Upper lobe of right lung (tissue), 1 donor: ENCODE data around the gene DIPK1B. TPM values are rescaled to one million over a fixed set of nuclear protein-coding genes. Genes with fewer than 3 reads are reported as not detected.
A peak's percentile ranks its signal among the peaks of the same experiment; 100 is the strongest.

Experiments used
- ATAC-seq: fragments of 200-7000 bp; cut with Tn5 transposase; one replicate; pipeline ENCODE4 v1.9.1; 2020; ENCODE audit warnings: mild to moderate bottlenecking, moderate library complexity
- DNase-seq: peaks from one replicate; pipeline ENCODE4 v3.0.0-alpha.2; 2020
- H3K27ac ChIP-seq: fragments of 200-600 bp; one replicate; pipeline ENCODE4 v1.8.0; 2022
- H3K27me3 ChIP-seq: fragments of 200-600 bp; one replicate; pipeline ENCODE4 v1.8.0; 2022; ENCODE audit warnings: mild to moderate bottlenecking
- H3K36me3 ChIP-seq: fragments of 200-600 bp; one replicate; pipeline ENCODE4 v1.8.0; 2022
- H3K4me1 ChIP-seq: fragments of 200-600 bp; one replicate; pipeline ENCODE4 v1.8.0; 2022
- H3K4me3 ChIP-seq: fragments of 200-600 bp; one replicate; pipeline ENCODE4 v1.8.0; 2022; ENCODE audit warnings: mild to moderate bottlenecking
- H3K9me3 ChIP-seq: fragments of 200-600 bp; one replicate; pipeline ENCODE4 v1.8.0; 2022
- CTCF ChIP-seq: fragments of 200-600 bp; IDR thresholded peaks from one replicate; pipeline ENCODE4 v1.8.0; 2022; ENCODE audit warnings: antibody characterized with exemption
- intact Hi-C: fragments of 100-400 bp; cut with DNase I; formaldehyde crosslinking; loops from one replicate; pipeline ENCODE4 v1.11.0; 2022
- total RNA-seq: library from RNA; stranded (reverse); fragmentation: NEBNext Ultra II Directional; extraction: Animal tissue kit (Norgen Biotek cat#: 25700); gene quantifications from one replicate; pipeline ENCODE4 v1.2.1, GENCODE V29; 2021
- donor health status: DM: no; HTN: yes; CAD: no; lungs with severe emphysema.

The DIPK1B gene
- total RNA-seq, 1 donor from 2014 or later: 17.7 TPM

GRCh38 chr9:136686794-136687711 is 25.3 kb upstream of the DIPK1B start, which contains the start of gene AGPAT2:
Gene AGPAT2, minus strand, starts transcription at chr9:136687457. Its CDS starts 100 bp downstream, at chr9:136687357.
- H3K4me3 ChIP-seq: peak within 1 kb of the TSS; percentile 93
- no peaks in the 10 kb centered on the region for H3K36me3 ChIP-seq
- H3K27me3 ChIP-seq: no peaks in the 10 kb centered on the region
- peak; percentile 87 for ATAC-seq
- TF ChIP-seq CTCF: no peak
- H3K4me1 ChIP-seq: peaks cover 36% of the 10 kb centered on the region
- intact Hi-C loops: no loop called here
- peak; percentile 94 for DNase-seq
- H3K9me3 ChIP-seq: no peaks in the 10 kb centered on the region
- H3K27ac ChIP-seq: peak within 1 kb of the TSS; percentile 92

GRCh38 chr9:136687721-136688223 is 24.6 kb upstream of the DIPK1B start:
- peak overlapping the region; percentile 93 for H3K4me3 ChIP-seq
- peak; percentile 84 for DNase-seq
- ATAC-seq: peak; percentile 2
- no peaks in the 10 kb centered on the region for H3K27me3 ChIP-seq
- intact Hi-C loops: no loop called here
- peak overlapping the region; percentile 74 for H3K27ac ChIP-seq
- H3K4me1 ChIP-seq: peaks cover 36% of the 10 kb centered on the region
- H3K36me3 ChIP-seq: no peaks in the 10 kb centered on the region
- TF ChIP-seq CTCF: no peak
- H3K9me3 ChIP-seq: no peaks in the 10 kb centered on the region

GRCh38 chr9:136688274-136689107 is 23.9 kb upstream of the DIPK1B start:
- Histone ChIP-seq H3K27ac (no peak overlapping the region), H3K9me3 (no peaks in the 10 kb centered on the region), H3K27me3 (no peaks in the 10 kb centered on the region), H3K36me3 (no peaks in the 10 kb centered on the region), H3K4me1 (peaks cover 41% of the 10 kb centered on the region), H3K4me3 (peak overlapping the region; percentile 93)
- no peak for ATAC-seq
- no peak for TF ChIP-seq CTCF
- intact Hi-C loops: no loop called here
- DNase-seq: peak; percentile 67

GRCh38 chr9:136689108-136689460 is 23.3 kb upstream of the DIPK1B start:
- intact Hi-C loops: no loop called here
- no peaks in the 10 kb centered on the region for H3K36me3 ChIP-seq
- H3K27me3 ChIP-seq: no peaks in the 10 kb centered on the region
- ATAC-seq (no peak), DNase-seq (no peak)
- H3K9me3 ChIP-seq: no peaks in the 10 kb centered on the region
- no peak overlapping the region for H3K4me3 ChIP-seq
- peaks cover 47% of the 10 kb centered on the region for H3K4me1 ChIP-seq
- no peak for TF ChIP-seq CTCF
- peak overlapping the region; percentile 47 for H3K27ac ChIP-seq

- Histone ChIP-seq H3K9me3 (no peaks in the 10 kb centered on the region), H3K27ac (peak overlapping the region; percentile 47), H3K27me3 (no peaks in the 10 kb centered on the region), H3K4me1 (peaks cover 47% of the 10 kb centered on the region), H3K4me3 (no peak overlapping the region), H3K36me3 (no peaks in the 10 kb centered on the region)
- intact Hi-C loops: no loop called here
- TF ChIP-seq CTCF: no peak
- ATAC-seq: no peak
- peak; percentile 74 for DNase-seq
Measured at GRCh38 chr9:136690104-136690805, 22.1 kb upstream of the DIPK1B start.
